ENCODE data around the gene TSPAN2.

The TSPAN2 gene

DNA sequence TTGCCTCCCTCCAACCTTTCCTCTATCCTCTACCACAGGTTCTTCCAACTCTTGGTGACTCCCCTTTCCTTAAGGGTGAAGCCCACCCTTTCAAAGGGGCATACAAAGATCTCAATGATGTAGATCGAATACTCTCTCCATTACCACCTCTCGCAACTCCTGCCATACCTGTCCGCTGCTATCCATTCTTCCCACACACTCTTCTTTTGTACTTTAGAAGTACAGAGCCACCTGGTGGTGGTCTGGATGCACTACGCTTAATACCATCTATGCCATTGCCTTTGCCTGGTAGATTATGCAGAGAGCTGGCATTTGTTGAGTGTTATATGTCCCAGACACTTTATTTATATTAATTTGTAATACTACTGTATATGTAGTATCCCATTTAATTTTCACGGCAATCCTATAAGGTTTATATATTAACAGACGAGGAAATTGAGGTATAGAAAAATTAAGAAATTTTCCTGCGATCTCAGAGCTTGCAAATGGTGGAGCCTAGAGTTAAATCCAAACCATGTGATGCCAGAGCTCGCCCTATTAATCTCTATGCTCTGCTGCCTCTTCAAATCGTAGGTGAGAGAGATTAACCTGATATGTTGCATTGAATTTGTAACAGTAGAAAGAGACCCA lies 36.7 kb downstream of the TSPAN2 start:
- no peak for TF ChIP-seq TEAD4 (IDR thresholded peaks at IDR 0.05)
- peak; percentile 66 for TF ChIP-seq RAD21 (IDR thresholded peaks at IDR 0.05; ENCODE audit: low read depth)

GRCh38 chr1:115051850-115052249 lies 37.5 kb downstream of the TSPAN2 start:
- TF ChIP-seq CREB1 (IDR thresholded peaks at IDR 0.05; ENCODE audit: low read depth) (no peak), EP300 (IDR thresholded peaks at IDR 0.05; ENCODE audit: borderline replicate concordance) (no peak), TAF1 (IDR thresholded peaks at IDR 0.05; ENCODE audit: low read depth) (no peak), EGR1 (IDR thresholded peaks at IDR 0.05) (no peak), TCF12 (IDR thresholded peaks at IDR 0.05; ENCODE audit: low read depth) (no peak), RAD21 (IDR thresholded peaks at IDR 0.05; ENCODE audit: low read depth) (no peak), YY1 (IDR thresholded peaks at IDR 0.05; ENCODE audit: low read depth) (no peak), REST (IDR thresholded peaks at IDR 0.05; ENCODE audit: low read depth) (no peak), TEAD4 (IDR thresholded peaks at IDR 0.05) (no peak), ZBTB7A (IDR thresholded peaks at IDR 0.05; ENCODE audit: low read depth) (no peak)
- TF ChIP-seq, protein P1, sequence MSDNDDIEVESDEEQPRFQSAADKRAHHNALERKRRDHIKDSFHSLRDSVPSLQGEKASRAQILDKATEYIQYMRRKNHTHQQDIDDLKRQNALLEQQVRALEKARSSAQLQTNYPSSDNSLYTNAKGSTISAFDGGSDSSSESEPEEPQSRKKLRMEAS (IDR thresholded peaks at IDR 0.05), result no peak
- TF ChIP-seq, protein P2, sequence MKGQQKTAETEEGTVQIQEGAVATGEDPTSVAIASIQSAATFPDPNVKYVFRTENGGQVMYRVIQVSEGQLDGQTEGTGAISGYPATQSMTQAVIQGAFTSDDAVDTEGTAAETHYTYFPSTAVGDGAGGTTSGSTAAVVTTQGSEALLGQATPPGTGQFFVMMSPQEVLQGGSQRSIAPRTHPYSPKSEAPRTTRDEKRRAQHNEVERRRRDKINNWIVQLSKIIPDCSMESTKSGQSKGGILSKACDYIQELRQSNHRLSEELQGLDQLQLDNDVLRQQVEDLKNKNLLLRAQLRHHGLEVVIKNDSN (IDR thresholded peaks at IDR 0.05), result no peak

GRCh38 chr1:115046751-115047150 lies 42.6 kb downstream of the TSPAN2 start:
- TF ChIP-seq EP300 (IDR thresholded peaks at IDR 0.05; ENCODE audit: borderline replicate concordance), result no peak
- TF ChIP-seq RAD21 (IDR thresholded peaks at IDR 0.05; ENCODE audit: low read depth), result no peak
- TF ChIP-seq FOXM1 (IDR thresholded peaks at IDR 0.05; ENCODE audit: borderline replicate concordance, low read depth), result no peak
- no peak for TF ChIP-seq REST (IDR thresholded peaks at IDR 0.05; ENCODE audit: low read depth)

- TF ChIP-seq CEBPB (IDR thresholded peaks at IDR 0.05), result no peak
- no peak for TF ChIP-seq YY1 (IDR thresholded peaks at IDR 0.05; ENCODE audit: low read depth)
- TF ChIP-seq, protein P1 (IDR thresholded peaks at IDR 0.05), result no peak
- TF ChIP-seq CREB1 (IDR thresholded peaks at IDR 0.05; ENCODE audit: low read depth), result no peak
- TF ChIP-seq RAD21 (IDR thresholded peaks at IDR 0.05; ENCODE audit: low read depth), result peak; percentile 53
These were observed 47.6 kb downstream of the TSPAN2 start for GRCh38 chr1:115041654-115042053.

DNA sequence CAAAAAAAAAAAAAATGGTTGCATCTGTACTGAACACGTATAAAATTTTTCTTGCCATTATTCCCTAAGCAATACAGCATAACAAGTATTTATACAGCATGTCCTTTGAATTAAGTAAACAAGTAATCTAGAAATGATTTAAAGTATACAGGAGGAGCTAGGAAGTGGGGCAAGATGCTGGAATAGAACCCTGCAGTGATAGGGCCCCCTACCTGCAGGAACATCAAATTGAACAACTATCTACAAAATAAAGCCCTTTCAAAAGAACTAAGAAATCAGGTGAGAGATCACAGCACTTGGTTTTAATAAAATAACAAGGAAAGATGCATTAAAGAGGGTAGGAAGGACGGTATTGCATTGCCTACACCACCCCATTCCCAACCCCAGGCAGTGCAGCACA lies 48.8 kb downstream of the TSPAN2 start:
- TF ChIP-seq CEBPB (IDR thresholded peaks at IDR 0.05) (no peak), RAD21 (IDR thresholded peaks at IDR 0.05; ENCODE audit: low read depth) (no peak), CREB1 (IDR thresholded peaks at IDR 0.05; ENCODE audit: low read depth) (no peak), EP300 (IDR thresholded peaks at IDR 0.05; ENCODE audit: borderline replicate concordance) (no peak), REST (IDR thresholded peaks at IDR 0.05; ENCODE audit: low read depth) (no peak), YY1 (IDR thresholded peaks at IDR 0.05; ENCODE audit: low read depth) (no peak), TAF1 (IDR thresholded peaks at IDR 0.05; ENCODE audit: low read depth) (no peak), FOXM1 (IDR thresholded peaks at IDR 0.05; ENCODE audit: borderline replicate concordance, low read depth) (no peak), ZBTB7A (IDR thresholded peaks at IDR 0.05; ENCODE audit: low read depth) (no peak), EGR1 (IDR thresholded peaks at IDR 0.05) (no peak)
- TF ChIP-seq, protein P2 (IDR thresholded peaks at IDR 0.05), result no peak
- TF ChIP-seq, protein P1 (IDR thresholded peaks at IDR 0.05), result no peak
